HG02973 (cell line): ENCODE data around the gene AGPAT2.

Experiments used
- ATAC-seq: cut with Tn5 transposase; IDR thresholded peaks from one replicate; pipeline ENCODE4 v1.9.1; 2021; ENCODE audit warnings: moderate library complexity; ENCODE audit not compliant: unreplicated experiment

The AGPAT2 gene

GRCh38 chr9:136665111-136665703, 22.1 kb downstream of the AGPAT2 start:
- no peak for ATAC-seq

- no peak for ATAC-seq
Measured at GRCh38 chr9:136664000-136664915, 23.0 kb downstream of the AGPAT2 start.

- no peak for ATAC-seq
Measured at GRCh38 chr9:136662656-136663581, 24.3 kb downstream of the AGPAT2 start, which contains the start of gene EGFL7. Gene EGFL7 (plus strand): TSS chr9:136662916. CDS start chr9:136668283, 5,367 bp downstream.

GRCh38 chr9:136662326-136662655, 25.0 kb downstream of the AGPAT2 start:
- no peak for ATAC-seq

GRCh38 chr9:136661641-136662325, 25.5 kb downstream of the AGPAT2 start:
- ATAC-seq = no peak

- ATAC-seq = no peak
Measured at GRCh38 chr9:136660971-136661550, 26.2 kb downstream of the AGPAT2 start.

- no peak for ATAC-seq
Measured at GRCh38 chr9:136659861-136660784, 27.1 kb downstream of the AGPAT2 start.

GRCh38 chr9:136658849-136659535, 28.3 kb downstream of the AGPAT2 start:
- no peak for ATAC-seq

GRCh38 chr9:136657974-136658848, 29.0 kb downstream of the AGPAT2 start:
- no peak for ATAC-seq

GRCh38 chr9:136656795-136657611, 30.3 kb downstream of the AGPAT2 start:
- no peak for ATAC-seq

- ATAC-seq = no peak
Measured at GRCh38 chr9:136656183-136656738, 31.0 kb downstream of the AGPAT2 start.

GRCh38 chr9:136655536-136656182, 31.6 kb downstream of the AGPAT2 start:
- ATAC-seq = no peak

- ATAC-seq = no peak
Measured at GRCh38 chr9:136654820-136655535, 32.3 kb downstream of the AGPAT2 start.

GRCh38 chr9:136653323-136654079, 33.8 kb downstream of the AGPAT2 start:
- ATAC-seq = no peak

- ATAC-seq = no peak
Measured at GRCh38 chr9:136651860-136652259, 35.4 kb downstream of the AGPAT2 start.
